ENCODE results near the gene MAP4K4. TPM values are rescaled to one million over a fixed set of nuclear protein-coding genes. Genes with fewer than 3 reads are reported as not detected.
A peak's percentile ranks its signal among the peaks of the same experiment; 100 is the strongest.

MAP4K4 gene
- total RNA-seq, 1 experiment from 2014 or later: 2.7 TPM

DNA sequence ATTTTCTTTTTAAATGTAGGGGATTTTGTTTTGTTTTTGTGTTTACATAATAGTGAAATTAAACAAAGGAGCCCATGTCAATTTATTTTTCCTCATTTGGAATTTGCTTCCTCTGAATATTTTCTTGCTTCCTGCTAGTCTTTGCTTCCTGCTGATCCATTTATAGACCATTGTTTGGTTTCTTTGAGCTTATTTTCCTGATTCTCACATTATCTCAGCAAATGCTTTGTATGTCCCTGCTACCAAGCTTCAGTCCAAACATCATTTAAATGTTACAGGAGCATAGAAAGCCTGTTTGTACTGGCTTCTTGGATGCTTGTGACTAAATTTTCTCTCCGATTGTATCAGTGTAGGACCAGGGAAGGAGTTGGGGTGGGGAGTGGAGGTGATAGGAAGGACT is 166.9 kb downstream of the MAP4K4 start:
- DNase-seq: no peak
- H3K9me2 ChIP-seq (replicated peaks; ENCODE audit: insufficient read depth, low read length): no peaks in the 10 kb centered on the region
- H3K27me3 ChIP-seq (ENCODE audit: low read length): no peaks in the 10 kb centered on the region
- H3K9ac ChIP-seq (ENCODE audit: low read length): no peak overlapping the region
- H3K4me1 ChIP-seq (ENCODE audit: low read length): no peaks in the 10 kb centered on the region
- no peak overlapping the region for H2AFZ ChIP-seq (ENCODE audit: low read length)
- H3K9me3 ChIP-seq (ENCODE audit: low read length): no peaks in the 10 kb centered on the region
- no peak overlapping the region for H3K27ac ChIP-seq (ENCODE audit: low read length)
- H3K79me2 ChIP-seq (ENCODE audit: low read length): no peaks in the 10 kb centered on the region
- H3K36me3 ChIP-seq (ENCODE audit: insufficient read depth, low read length): no peaks in the 10 kb centered on the region
- H4K20me1 ChIP-seq (ENCODE audit: insufficient read depth, low read depth, low read length): no peaks in the 10 kb centered on the region
- H3K4me2 ChIP-seq (ENCODE audit: low read depth, low read length, poor library complexity, severe bottlenecking): no peak overlapping the region
- no peak overlapping the region for H3K4me3 ChIP-seq (ENCODE audit: low read length)

DNA sequence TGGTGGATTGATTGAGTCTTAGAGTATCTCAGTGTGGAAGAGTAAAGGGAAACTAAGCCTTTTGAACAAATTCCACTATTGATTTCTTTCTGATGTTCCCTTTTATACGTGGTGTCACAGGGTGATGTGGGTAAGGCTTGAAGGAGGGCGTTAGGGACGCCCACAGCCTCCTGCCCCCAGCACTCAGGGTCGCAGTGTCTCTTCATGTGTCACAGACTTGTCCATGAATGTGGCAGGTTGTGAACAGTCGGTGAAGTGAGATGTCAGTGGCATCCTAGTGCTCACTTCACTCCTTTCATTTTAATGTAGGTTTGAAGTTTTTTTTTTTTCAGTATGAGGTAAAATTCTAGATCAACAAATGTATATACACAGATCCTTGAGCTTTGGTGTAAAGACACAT is 171.0 kb downstream of the MAP4K4 start:
- H3K9me3 ChIP-seq (ENCODE audit: low read length): no peaks in the 10 kb centered on the region
- no peaks in the 10 kb centered on the region for H3K9me2 ChIP-seq (replicated peaks; ENCODE audit: insufficient read depth, low read length)
- no peak for DNase-seq
- no peaks in the 10 kb centered on the region for H3K27me3 ChIP-seq (ENCODE audit: low read length)
- no peak overlapping the region for H2AFZ ChIP-seq (ENCODE audit: low read length)
- no peaks in the 10 kb centered on the region for H4K20me1 ChIP-seq (ENCODE audit: insufficient read depth, low read depth, low read length)
- H3K4me3 ChIP-seq (ENCODE audit: low read length): no peak overlapping the region
- H3K27ac ChIP-seq (ENCODE audit: low read length): no peak overlapping the region
- no peaks in the 10 kb centered on the region for H3K4me1 ChIP-seq (ENCODE audit: low read length)
- no peaks in the 10 kb centered on the region for H3K36me3 ChIP-seq (ENCODE audit: insufficient read depth, low read length)
- no peak overlapping the region for H3K4me2 ChIP-seq (ENCODE audit: low read depth, low read length, poor library complexity, severe bottlenecking)
- no peaks in the 10 kb centered on the region for H3K79me2 ChIP-seq (ENCODE audit: low read length)
- H3K9ac ChIP-seq (ENCODE audit: low read length): no peak overlapping the region

DNA sequence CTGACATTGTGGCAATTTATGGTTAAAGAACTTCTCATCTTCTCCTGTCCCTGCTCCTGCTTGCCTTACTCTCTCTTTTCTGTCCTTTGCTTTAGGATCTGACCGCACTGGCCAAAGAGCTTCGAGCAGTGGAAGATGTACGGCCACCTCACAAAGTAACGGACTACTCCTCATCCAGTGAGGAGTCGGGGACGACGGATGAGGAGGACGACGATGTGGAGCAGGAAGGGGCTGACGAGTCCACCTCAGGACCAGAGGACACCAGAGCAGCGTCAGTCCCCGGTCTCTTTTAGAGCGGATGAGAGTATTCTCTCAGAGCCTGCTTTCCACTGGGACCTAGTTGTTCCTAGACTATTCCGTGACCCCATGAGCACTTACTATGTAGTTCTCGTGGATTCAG is 172.0 kb downstream of the MAP4K4 start:
- Histone ChIP-seq H3K27me3 (ENCODE audit: low read length) (no peaks in the 10 kb centered on the region), H3K9ac (ENCODE audit: low read length) (no peak overlapping the region), H4K20me1 (ENCODE audit: insufficient read depth, low read depth, low read length) (no peaks in the 10 kb centered on the region), H3K9me3 (ENCODE audit: low read length) (no peaks in the 10 kb centered on the region), H3K27ac (ENCODE audit: low read length) (no peak overlapping the region), H3K9me2 (replicated peaks; ENCODE audit: insufficient read depth, low read length) (no peaks in the 10 kb centered on the region), H3K79me2 (ENCODE audit: low read length) (no peaks in the 10 kb centered on the region), H3K4me3 (ENCODE audit: low read length) (no peak overlapping the region), H2AFZ (ENCODE audit: low read length) (no peak overlapping the region), H3K4me1 (ENCODE audit: low read length) (no peaks in the 10 kb centered on the region), H3K4me2 (ENCODE audit: low read depth, low read length, poor library complexity, severe bottlenecking) (no peak overlapping the region), H3K36me3 (ENCODE audit: insufficient read depth, low read length) (no peaks in the 10 kb centered on the region)
- DNase-seq: no peak

DNA sequence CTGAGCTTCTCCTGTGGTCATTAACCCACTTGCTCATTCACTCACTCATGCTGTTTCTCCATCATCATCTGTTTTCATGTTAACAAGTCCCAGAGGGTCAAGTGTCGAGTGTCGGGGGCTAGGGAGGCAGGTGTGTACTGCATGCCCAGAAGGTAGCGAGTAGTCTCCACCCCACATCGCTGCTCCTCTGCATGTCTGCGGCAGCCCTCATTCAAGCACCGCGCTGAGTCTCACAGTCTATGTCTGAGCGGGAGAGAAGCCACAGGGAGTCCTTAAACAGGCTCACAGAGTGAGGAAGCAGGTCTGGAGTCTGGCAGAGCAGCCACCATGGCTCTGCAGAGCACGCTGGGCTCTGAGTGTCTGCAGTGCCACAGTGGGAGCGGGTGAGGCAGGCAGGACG is 172.9 kb downstream of the MAP4K4 start:
- no peak overlapping the region for H3K27ac ChIP-seq (ENCODE audit: low read length)
- no peaks in the 10 kb centered on the region for H3K9me3 ChIP-seq (ENCODE audit: low read length)
- H3K4me3 ChIP-seq (ENCODE audit: low read length): no peak overlapping the region
- no peaks in the 10 kb centered on the region for H3K4me1 ChIP-seq (ENCODE audit: low read length)
- H2AFZ ChIP-seq (ENCODE audit: low read length): no peak overlapping the region
- no peak for DNase-seq
- H3K79me2 ChIP-seq (ENCODE audit: low read length): no peaks in the 10 kb centered on the region
- H3K27me3 ChIP-seq (ENCODE audit: low read length): no peaks in the 10 kb centered on the region
- no peak overlapping the region for H3K9ac ChIP-seq (ENCODE audit: low read length)
- no peaks in the 10 kb centered on the region for H3K9me2 ChIP-seq (replicated peaks; ENCODE audit: insufficient read depth, low read length)
- no peaks in the 10 kb centered on the region for H3K36me3 ChIP-seq (ENCODE audit: insufficient read depth, low read length)
- no peak overlapping the region for H3K4me2 ChIP-seq (ENCODE audit: low read depth, low read length, poor library complexity, severe bottlenecking)
- H4K20me1 ChIP-seq (ENCODE audit: insufficient read depth, low read depth, low read length): no peaks in the 10 kb centered on the region

DNA sequence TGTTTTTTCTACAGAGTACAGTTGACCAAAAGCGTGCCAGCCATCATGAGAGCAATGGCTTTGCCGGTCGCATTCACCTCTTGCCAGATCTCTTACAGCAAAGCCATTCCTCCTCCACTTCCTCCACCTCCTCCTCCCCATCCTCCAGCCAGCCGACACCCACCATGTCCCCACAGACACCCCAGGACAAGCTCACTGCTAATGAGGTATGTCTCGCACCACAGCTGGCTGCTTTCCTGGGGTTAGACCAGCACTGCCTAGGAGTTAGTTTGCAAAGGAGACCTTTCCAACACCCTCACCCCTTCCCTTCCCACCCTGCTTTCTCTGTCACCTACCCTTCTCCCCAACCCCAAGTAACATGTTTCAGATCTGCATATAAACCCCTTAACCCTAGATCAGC is 174.0 kb downstream of the MAP4K4 start:
- H3K27ac ChIP-seq (ENCODE audit: low read length): no peak overlapping the region
- H4K20me1 ChIP-seq (ENCODE audit: insufficient read depth, low read depth, low read length): no peaks in the 10 kb centered on the region
- no peak overlapping the region for H2AFZ ChIP-seq (ENCODE audit: low read length)
- H3K27me3 ChIP-seq (ENCODE audit: low read length): no peaks in the 10 kb centered on the region
- no peak for DNase-seq
- no peak overlapping the region for H3K9ac ChIP-seq (ENCODE audit: low read length)
- no peak overlapping the region for H3K4me3 ChIP-seq (ENCODE audit: low read length)
- H3K4me2 ChIP-seq (ENCODE audit: low read depth, low read length, poor library complexity, severe bottlenecking): no peak overlapping the region
- H3K9me3 ChIP-seq (ENCODE audit: low read length): no peaks in the 10 kb centered on the region
- H3K36me3 ChIP-seq (ENCODE audit: insufficient read depth, low read length): no peaks in the 10 kb centered on the region
- H3K4me1 ChIP-seq (ENCODE audit: low read length): no peaks in the 10 kb centered on the region
- no peaks in the 10 kb centered on the region for H3K79me2 ChIP-seq (ENCODE audit: low read length)
- no peaks in the 10 kb centered on the region for H3K9me2 ChIP-seq (replicated peaks; ENCODE audit: insufficient read depth, low read length)

DNA sequence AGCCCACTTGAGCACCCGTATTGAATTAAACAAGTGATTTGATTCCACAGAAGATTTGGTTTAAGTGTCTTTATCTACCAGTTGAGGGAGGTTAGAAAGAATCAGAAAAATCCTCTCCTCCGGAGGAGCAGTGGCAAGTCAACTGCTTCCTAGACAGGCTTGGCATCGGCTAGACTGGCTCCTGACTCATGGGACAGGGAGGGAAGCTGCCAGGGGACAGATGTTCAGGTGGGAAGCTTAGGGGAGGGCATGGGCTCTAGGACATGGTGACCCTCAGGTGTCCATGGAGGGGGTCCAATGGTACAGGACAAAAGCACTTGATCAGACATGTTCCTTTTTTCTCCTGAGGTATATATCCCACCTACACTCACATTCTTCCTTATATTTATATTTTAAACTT is 175.0 kb downstream of the MAP4K4 start:
- Histone ChIP-seq H3K4me2 (ENCODE audit: low read depth, low read length, poor library complexity, severe bottlenecking) (no peak overlapping the region), H3K9me3 (ENCODE audit: low read length) (no peaks in the 10 kb centered on the region), H3K4me3 (ENCODE audit: low read length) (no peak overlapping the region), H3K4me1 (ENCODE audit: low read length) (no peaks in the 10 kb centered on the region), H3K9ac (ENCODE audit: low read length) (no peak overlapping the region), H3K36me3 (ENCODE audit: insufficient read depth, low read length) (no peaks in the 10 kb centered on the region), H3K9me2 (replicated peaks; ENCODE audit: insufficient read depth, low read length) (no peaks in the 10 kb centered on the region), H3K27ac (ENCODE audit: low read length) (no peak overlapping the region), H2AFZ (ENCODE audit: low read length) (no peak overlapping the region), H4K20me1 (ENCODE audit: insufficient read depth, low read depth, low read length) (no peaks in the 10 kb centered on the region), H3K27me3 (ENCODE audit: low read length) (no peaks in the 10 kb centered on the region), H3K79me2 (ENCODE audit: low read length) (no peaks in the 10 kb centered on the region)
- DNase-seq: no peak

DNA sequence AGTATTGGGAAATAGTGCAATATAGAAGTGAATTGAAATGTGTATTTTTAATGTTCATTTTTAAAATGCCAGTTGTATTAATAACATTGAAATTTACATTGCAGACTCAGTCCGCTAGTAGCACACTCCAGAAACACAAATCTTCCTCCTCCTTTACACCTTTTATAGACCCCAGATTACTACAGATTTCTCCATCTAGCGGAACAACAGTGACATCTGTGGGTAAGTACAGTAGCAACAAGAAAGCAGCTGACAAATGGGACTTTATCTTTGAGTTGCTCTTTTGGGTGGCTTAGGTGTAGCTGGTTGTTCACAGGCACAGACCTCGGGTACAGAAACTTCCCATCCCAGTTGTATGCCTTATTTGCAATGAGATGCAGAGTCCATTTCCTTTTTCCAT is 176.0 kb downstream of the MAP4K4 start:
- no peak overlapping the region for H3K4me3 ChIP-seq (ENCODE audit: low read length)
- no peaks in the 10 kb centered on the region for H4K20me1 ChIP-seq (ENCODE audit: insufficient read depth, low read depth, low read length)
- H2AFZ ChIP-seq (ENCODE audit: low read length): no peak overlapping the region
- H3K9me3 ChIP-seq (ENCODE audit: low read length): no peaks in the 10 kb centered on the region
- H3K79me2 ChIP-seq (ENCODE audit: low read length): no peaks in the 10 kb centered on the region
- no peaks in the 10 kb centered on the region for H3K36me3 ChIP-seq (ENCODE audit: insufficient read depth, low read length)
- no peaks in the 10 kb centered on the region for H3K27me3 ChIP-seq (ENCODE audit: low read length)
- H3K27ac ChIP-seq (ENCODE audit: low read length): no peak overlapping the region
- no peak overlapping the region for H3K4me2 ChIP-seq (ENCODE audit: low read depth, low read length, poor library complexity, severe bottlenecking)
- DNase-seq: peak; percentile 71
- no peaks in the 10 kb centered on the region for H3K4me1 ChIP-seq (ENCODE audit: low read length)
- H3K9ac ChIP-seq (ENCODE audit: low read length): no peak overlapping the region
- no peaks in the 10 kb centered on the region for H3K9me2 ChIP-seq (replicated peaks; ENCODE audit: insufficient read depth, low read length)

DNA sequence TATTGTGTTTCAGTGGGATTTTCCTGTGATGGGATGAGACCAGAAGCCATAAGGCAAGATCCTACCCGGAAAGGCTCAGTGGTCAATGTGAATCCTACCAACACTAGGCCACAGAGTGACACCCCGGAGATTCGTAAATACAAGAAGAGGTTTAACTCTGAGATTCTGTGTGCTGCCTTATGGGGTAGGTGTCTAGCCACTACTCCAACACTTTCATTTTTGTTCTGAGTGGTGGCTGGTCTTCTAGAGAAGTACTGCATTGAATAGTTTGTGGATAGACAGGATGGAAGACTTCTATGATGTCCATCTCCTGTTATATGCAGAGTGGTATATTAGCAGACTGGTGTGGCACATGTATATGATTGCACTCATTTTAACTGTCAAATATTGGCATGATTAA is 176.6 kb downstream of the MAP4K4 start:
- Histone ChIP-seq H3K9me2 (replicated peaks; ENCODE audit: insufficient read depth, low read length) (no peaks in the 10 kb centered on the region), H3K4me1 (ENCODE audit: low read length) (no peaks in the 10 kb centered on the region), H3K79me2 (ENCODE audit: low read length) (no peaks in the 10 kb centered on the region), H3K4me3 (ENCODE audit: low read length) (no peak overlapping the region), H3K27ac (ENCODE audit: low read length) (no peak overlapping the region), H4K20me1 (ENCODE audit: insufficient read depth, low read depth, low read length) (no peaks in the 10 kb centered on the region), H2AFZ (ENCODE audit: low read length) (no peak overlapping the region), H3K27me3 (ENCODE audit: low read length) (no peaks in the 10 kb centered on the region), H3K36me3 (ENCODE audit: insufficient read depth, low read length) (no peaks in the 10 kb centered on the region), H3K9ac (ENCODE audit: low read length) (no peak overlapping the region), H3K9me3 (ENCODE audit: low read length) (no peaks in the 10 kb centered on the region), H3K4me2 (ENCODE audit: low read depth, low read length, poor library complexity, severe bottlenecking) (no peak overlapping the region)
- no peak for DNase-seq

DNA sequence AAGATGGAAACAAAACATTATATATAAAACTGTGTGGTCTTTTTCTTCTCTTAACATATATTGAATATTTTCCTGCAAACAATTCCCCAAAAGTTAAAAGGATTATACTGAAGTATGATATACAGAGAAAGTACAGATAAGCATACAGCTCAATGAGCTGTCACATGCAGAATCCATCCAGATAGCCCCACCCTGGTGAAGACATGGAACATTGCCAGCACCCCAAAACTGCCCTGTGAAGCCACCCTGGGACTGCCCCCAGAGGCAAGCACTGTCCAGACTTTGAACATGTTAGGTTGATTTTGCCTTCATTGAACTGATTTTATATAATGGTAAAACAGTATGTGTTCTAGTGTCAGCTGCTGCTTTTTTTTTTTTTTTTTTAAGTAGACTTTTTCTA is 182.0 kb downstream of the MAP4K4 start:
- Histone ChIP-seq H3K9me2 (replicated peaks; ENCODE audit: insufficient read depth, low read length) (no peaks in the 10 kb centered on the region), H3K4me2 (ENCODE audit: low read depth, low read length, poor library complexity, severe bottlenecking) (no peak overlapping the region), H3K27ac (ENCODE audit: low read length) (no peak overlapping the region), H3K27me3 (ENCODE audit: low read length) (no peaks in the 10 kb centered on the region), H3K9me3 (ENCODE audit: low read length) (no peaks in the 10 kb centered on the region), H4K20me1 (ENCODE audit: insufficient read depth, low read depth, low read length) (no peaks in the 10 kb centered on the region), H3K79me2 (ENCODE audit: low read length) (no peaks in the 10 kb centered on the region), H3K4me3 (ENCODE audit: low read length) (no peak overlapping the region), H3K36me3 (ENCODE audit: insufficient read depth, low read length) (no peaks in the 10 kb centered on the region), H2AFZ (ENCODE audit: low read length) (no peak overlapping the region), H3K9ac (ENCODE audit: low read length) (no peak overlapping the region), H3K4me1 (ENCODE audit: low read length) (no peaks in the 10 kb centered on the region)
- no peak for DNase-seq
